NCI-H524 (cell line): ENCODE results near the gene FAM240A.
"Not testable (repeated sequence)": the region's sequence is repeated elsewhere in the genome, so short reads cannot be mapped to it uniquely, and the experiment has no call there.

Source experiments
- DNase-seq, 2 experiments: peaks; one replicate each; lab custom pipeline; 2025; lab: John Stamatoyannopoulos, UW

The FAM240A gene

DNA sequence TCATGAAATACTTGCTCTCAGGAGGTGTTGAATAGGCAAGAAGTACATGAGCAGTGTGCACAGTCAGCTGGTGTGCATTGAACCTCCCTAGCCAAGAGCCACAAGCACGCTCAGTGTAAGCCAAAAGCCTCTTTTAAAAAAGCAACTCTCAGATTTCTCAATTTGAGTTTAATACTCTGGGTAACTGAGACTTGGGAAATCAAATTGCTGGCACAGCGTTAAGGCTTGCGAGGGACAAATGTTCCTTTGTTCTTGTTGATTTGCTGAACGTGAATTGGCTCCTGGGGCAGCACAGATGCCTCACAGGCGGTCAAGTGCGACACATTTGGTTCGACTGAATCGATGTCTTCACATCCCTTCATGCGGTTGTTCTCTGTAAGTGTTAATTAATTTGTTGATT lies at the start of gene FAM240A:
Gene FAM240A, plus strand, starts transcription at position 202 of the 400 bp plus-strand sequence. Its CDS starts 159 bp downstream, at position 361.
- no peak for DNase-seq

DNA sequence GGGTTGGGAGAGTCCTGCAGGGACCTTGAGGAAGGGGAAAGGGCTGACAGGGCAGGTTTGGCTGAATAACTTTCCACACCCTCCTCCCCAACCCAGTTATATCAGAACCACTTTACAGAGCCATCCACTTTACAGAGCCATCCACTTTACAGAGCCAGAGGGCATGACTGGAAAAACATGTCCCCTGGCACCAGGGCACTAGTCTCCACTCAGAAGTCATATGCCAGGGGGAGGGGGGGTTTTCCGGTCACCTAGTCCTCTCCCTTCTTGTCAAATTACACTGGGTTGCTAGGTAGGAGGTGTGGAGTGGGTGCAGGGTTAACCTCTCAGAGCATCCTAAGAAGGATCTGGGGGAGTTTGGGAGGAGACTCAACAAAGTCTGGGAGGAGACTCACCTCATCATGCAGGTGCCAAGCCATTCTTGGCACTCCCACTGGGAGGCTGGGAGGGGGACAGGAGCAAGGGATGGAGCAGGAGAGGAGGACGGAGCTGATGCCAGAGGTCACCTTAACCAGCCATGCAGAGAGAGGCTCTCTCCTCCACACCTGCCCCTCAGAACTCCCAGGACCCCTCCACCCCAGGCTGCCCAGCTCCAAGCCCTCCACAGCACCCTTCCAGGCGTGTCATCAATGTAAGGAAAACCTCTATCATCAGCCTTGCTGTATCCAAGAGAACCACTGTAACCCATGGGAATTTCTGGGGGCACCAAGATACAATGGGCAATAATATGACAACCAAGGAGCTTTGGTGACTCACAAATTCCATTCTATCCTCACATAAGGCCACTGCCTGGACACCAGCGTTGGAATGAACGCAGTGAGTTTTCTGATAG lies 47.9 kb upstream of the FAM240A start:
- DNase-seq, result no peak

DNA sequence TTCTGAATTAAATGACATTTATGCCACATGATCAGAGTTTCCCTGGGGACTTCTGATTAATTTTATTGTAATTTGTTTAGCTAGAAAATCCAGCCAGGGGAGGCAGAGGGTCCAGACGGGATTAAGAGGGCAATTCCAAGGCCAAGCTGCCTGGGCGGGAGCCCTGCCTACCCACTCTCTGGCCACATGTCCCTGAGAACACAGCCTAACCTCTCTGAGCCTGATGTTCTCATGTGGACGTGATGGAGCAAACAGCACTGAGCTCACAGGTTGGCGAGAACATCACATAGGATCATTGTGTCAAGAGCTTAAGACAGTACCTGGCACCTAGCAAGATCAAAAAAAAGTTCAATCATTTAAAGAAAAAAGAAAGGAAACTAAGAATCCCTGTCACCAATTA lies 47.2 kb upstream of the FAM240A start:
- no peak for DNase-seq

DNA sequence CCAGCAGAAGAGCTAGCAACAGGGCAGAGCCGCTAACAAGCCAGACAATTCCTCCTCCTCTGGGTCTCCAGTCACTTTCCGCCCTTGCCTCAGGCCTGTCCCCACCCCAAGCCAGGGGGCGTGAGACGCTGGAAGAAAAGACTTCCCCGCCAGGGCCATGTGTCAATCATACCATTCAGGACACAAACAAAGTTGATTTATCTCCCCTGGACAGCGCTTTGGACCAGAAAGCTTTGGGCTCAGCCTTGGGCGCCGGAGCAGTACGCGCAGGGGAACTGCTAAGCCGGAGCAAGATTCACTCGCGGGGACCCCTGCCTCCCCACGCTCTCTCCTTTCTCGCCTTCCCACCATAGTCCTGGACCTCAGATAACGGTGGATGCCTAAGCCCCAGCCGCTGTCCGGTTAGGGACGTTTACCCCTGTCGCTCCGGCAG lies 46.7 kb upstream of the FAM240A start:
- peak in 1 of 2 experiments; percentile 2 for DNase-seq

DNA sequence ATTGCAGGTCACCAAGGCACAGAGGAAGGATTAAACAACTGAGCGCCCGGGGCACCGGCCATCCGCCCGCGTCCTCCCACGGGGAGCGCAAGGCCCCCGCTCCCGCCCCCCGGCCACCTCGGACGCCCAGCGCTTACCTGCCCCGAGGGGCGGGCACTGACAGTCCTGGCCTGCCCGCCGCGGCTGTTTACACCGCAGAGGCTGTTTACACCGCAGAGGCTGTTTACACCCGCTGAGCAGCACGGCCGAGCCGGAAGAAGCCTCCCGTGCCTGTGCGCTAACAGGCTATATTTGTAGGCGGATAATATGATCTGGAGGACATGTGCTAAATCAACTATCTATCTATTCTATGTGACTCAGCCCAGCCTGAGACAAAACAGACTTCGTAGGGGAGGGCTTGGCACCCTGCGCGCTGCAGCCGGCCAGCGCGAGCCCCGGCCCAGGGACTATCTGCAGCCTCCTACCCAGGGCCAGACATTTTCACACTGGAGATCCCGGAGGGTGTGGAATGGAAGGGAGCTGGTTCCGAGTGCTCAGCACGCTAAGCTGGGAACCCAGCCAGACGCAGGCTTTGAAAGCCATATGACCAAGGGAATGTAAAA lies 46.2 kb upstream of the FAM240A start, which contains the start of gene LRRC2:
Gene LRRC2, minus strand, starts transcription at position 263 of the 602 bp plus-strand sequence. CDS start 14,711 bp downstream, outside the sequence.
- DNase-seq, result peak in 1 of 2 experiments; percentile 39

DNA sequence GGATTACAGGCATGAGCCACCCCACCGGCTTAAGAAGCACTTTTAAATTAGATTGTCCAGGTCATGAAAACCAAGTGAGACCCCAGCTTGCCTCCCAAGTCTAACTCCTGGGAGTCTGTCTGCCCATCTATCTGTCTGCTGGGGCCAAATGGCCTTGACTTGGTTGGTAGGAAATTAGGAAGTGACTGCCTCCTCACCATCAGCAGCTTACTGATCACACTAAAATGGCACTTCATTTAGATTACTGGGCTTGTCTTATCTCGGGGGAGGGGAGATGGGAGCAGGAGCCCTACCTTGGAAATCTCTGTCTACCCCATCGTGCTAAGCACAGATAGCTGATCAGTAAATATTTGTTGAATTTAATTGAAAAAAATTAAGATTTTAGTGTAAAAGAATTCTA lies 40.6 kb upstream of the FAM240A start:
- DNase-seq, result no peak

DNA sequence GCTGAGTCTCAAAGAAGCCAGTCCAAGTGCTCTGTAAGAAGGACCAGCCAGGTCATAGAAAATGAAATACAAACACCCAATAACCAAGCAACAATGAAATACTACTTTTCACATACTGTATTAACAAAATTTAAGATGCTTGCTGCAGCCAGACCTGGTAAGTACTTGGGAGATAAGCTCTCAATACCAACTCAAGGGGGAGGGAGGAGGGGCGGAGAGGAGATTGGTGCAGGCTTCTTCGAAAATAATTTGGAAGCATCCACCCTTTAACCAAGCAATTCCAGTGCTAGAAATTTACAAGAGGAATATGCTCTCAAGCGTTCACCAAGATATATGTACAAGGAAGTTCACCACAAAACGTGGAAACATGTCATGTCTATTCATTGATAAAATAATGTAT lies 38.6 kb upstream of the FAM240A start:
- peak; percentile 27 to 49 for DNase-seq

DNA sequence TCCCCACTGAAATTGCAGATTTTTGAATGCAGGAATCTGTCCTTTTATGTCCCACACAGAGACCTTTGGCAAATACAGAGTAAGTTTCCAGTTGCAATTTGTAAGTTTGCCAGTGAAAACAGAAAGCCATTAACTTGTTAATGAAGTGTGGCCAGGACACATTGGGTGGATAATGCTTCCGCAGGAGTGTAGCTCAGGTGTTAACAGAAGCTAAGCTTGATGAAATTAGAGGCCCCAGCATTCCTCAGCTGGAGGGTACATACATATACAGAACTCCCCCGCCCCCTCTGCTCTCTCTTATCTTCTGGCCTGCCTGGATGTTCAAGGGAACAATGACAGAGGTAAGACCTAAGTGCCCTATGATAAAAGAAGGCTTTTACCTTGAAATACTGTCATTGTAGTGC lies 38.1 kb upstream of the FAM240A start:
- DNase-seq, result no peak

DNA sequence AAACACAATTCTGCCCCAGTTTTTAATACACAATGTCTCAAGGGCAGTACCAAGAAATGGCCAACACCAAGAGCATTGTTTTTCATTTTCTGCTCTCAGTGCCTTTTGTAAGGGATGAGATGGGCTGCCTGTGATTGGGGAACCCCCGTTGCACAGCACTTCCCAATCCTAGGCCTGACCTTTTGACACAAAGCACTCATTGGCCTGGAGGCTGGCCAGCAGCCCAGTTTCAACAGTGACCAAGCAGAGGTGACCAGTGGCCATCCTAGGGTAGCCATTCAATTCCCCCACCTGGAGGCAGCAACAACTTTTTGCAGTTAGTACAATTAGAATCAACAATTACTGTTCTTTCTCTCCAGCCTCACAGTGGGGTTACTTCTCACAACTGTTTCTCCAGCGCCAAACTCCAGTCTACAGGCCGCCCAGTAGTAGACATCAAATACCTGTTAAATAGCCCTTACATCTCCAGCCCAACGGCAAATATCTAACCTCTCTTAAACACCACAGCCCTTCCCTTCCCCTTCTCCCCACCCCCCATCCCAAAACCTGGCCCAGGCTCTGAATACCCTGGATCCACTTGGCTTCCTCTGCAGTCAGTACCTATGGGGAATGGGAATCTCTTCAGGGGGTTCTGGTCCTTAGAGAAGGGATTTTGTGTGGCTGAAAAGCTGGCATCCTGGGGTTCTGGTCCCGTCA lies 37.3 kb upstream of the FAM240A start:
- DNase-seq, result no peak

DNA sequence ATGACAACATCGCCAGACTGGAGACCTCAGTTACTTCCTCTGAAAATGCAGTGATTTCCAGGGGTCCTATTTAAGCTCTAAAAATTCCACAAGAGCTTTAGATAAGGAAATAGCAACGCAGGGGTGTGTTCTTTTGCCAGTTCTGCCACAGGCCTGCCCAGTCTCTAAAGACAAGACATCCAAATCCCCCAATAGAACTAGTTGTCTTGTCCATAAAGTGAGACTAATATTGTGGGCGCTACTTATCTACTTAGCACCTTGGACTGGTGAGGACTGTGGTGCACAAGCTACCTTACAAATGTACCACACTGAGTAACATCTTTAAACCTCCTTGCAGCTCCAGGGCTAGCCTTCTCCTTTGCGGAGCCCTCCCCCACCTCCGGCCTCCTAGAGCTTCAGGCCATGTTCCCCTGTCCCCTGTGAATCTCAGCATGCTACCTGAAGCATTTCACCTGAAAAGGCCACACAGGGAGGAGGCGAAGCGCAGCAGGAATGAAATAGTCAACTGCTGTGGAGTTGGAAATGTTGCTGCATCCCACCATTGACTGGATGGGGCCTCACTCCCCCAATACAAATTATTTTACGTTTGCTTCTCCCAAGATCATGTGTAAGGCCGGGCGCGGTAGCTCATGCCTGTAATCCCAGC lies 36.6 kb upstream of the FAM240A start:
- DNase-seq, result no peak

DNA sequence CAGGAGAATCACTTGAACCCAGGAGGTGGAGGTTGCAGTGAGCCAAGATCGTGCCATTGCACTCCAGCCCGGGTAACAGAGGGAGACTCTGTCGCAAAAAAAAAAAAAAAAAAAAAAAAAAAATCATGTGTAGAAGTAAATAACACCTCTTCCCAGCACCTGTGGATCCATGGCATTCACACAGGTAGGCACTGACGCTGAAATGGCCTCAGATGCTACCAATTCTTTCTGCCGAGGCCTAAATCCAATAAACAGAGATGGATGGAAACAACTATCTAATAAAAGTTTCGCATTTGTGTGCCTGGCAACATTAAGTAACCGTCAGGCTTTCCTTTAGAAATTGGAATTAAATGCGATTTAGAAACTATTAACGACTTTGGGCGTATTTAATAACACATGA lies 35.9 kb upstream of the FAM240A start:
- DNase-seq, result no peak

DNA sequence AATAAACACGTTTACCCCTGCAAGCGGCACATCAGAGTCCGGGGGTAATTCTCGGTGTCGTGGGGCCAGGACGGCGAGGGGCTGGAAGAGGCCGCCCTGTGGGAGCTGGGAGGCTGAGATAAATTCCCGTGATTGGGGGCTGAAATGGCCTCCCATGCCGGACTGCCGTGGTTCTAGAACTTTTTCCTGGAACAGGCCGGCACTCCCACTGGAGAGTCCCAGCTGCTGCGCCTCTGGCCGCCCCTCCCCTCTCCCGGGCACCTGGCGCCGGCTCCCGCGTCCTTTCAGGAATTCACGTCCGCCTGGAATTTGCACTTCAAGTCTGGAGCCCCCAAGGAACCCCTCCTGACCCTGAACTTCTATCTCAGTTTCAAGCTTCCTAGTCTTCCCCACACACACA lies 35.4 kb upstream of the FAM240A start:
- DNase-seq, result no peak

DNA sequence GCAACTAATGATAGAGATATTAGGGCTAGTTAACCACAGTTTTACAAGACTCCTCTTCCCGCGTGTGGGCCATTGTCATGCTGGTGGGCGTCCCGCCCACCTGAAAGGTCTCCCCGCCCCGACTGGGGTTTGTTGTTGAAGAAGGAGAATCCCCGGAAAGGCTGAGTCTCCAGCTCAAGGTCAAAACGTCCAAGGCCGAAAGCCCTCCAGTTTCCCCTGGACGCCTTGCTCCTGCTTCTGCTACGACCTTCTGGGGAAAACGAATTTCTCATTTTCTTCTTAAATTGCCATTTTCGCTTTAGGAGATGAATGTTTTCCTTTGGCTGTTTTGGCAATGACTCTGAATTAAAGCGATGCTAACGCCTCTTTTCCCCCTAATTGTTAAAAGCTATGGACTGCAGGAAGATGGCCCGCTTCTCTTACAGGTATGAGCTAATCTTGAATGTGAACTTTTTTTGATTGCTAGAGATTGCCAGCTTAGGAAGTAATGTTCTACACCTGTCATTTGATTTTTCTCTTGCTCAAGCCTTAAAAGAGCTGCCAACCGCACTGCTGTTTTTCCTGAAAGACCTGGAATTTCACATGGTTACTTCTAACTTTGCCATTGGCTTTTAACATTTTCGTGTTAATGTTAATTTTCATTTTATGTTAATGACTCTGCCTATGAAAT lies 34.6 kb upstream of the FAM240A start:
- DNase-seq, result not testable (repeated sequence)

DNA sequence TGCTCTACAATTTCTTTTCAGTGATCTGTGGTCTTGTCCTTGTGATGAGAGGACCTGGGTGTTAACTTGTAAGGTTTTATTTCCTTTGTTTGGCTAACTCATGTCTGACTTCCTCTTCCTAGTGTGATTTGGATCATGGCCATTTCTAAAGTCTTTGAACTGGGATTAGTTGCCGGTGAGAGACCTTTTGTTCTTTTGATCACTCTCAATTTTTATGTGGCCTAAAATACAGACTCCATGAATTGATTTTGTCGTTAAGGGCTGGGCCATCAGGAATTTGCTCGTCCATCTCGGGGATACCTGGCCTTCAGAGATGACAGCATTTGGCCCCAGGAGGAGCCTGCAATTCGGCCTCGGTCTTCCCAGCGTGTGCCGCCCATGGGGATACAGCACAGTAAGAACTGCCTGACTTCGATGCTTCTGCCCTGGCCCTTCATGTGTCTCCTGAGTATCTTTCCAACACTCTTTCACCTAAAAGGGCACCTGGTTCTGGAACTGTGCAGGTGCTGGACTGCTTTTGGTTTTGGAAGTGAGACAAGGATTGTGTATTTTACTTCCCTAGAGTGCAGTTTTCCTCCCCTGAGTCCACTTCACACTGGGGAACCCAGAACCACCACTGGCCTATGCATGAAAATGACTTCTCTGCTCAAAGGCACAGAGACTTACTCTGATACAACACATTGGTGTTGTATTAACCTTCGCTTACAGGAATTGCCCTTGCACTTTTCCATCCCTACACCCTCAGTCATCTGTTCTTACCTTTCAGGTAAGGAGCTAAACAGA lies 33.2 kb upstream of the FAM240A start:
- DNase-seq, result no peak

DNA sequence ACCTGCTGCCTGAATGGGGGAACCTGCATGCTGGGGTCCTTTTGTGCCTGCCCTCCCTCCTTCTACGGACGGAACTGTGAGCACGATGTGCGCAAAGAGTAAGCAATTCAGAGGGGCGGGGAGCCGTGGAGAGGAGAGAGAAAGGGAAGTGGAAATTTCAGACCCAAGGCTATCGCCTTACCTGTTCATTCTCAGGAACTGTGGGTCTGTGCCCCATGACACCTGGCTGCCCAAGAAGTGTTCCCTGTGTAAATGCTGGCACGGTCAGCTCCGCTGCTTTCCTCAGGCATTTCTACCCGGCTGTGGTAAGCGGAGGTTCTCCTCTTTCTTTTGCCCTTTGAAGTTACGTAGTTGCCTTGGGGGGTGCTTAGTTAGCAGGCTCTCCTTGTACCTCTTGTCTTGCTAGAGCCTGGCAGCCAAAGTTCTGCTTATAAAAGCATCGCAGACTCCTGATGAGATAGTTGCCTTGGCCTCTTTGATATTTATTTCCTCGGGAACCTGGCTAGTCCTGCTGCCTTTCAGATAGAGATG lies 32.5 kb upstream of the FAM240A start:
- DNase-seq, result no peak

DNA sequence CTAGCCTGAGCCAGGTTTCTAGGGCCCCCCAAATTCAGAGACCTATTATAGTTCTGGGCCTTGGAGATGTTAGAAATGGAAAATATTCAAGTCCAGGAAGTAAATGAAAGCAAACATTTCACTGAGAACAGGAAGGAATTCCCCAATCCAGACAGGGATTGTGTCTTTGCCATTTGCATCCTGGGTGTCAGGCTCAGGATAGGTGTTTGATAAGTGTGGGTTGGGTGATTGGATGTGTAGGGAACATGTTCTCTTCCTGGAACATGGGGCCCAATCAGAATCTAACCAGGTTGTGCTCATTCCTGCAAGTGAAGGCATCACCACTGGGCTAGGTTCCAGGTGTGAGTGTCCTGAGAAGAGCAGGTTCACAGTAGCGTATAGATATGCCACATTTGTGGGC lies 31.6 kb upstream of the FAM240A start:
- DNase-seq, result no peak

DNA sequence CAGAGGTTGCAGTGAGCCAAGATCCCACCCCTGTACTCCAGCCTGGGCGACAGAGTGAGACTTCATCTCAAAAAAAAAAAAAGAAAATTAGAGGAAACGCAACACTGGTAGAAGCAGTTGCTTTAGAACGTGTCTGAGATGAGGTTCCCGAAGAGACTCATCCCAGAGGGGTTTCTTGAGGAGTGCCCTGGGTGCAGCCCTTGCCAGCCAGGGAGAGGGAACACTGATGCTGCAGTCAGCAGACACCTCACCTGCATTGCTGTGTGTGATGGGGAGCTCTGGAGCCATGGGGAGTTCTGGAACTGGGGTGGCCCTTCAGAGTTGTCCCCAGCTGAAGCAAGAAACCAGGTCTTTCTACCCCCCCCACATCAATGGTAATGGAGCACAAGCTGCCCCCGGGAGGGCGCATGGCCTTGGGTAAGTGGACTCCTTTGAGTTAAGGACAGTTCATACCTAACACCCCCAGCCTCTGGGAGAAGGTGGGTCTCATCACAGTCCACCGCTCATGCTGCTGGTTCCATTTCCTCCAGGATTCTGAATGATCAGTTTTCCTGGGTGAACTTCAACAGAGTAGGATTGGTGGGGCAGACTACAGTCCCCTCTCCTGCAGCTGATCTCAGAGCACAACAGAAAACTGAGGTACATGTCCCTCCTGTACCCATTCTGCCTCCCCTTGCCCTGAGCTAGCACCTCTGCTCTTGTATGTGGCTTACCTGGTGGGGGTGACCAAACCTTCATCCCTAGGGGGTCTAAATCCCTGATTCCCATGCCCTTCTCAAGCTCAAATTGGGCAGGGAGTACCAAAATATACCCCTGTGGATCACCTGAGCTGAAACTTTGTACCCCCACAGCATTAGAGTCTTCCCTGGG lies 27.5 kb upstream of the FAM240A start:
- DNase-seq, result no peak

DNA sequence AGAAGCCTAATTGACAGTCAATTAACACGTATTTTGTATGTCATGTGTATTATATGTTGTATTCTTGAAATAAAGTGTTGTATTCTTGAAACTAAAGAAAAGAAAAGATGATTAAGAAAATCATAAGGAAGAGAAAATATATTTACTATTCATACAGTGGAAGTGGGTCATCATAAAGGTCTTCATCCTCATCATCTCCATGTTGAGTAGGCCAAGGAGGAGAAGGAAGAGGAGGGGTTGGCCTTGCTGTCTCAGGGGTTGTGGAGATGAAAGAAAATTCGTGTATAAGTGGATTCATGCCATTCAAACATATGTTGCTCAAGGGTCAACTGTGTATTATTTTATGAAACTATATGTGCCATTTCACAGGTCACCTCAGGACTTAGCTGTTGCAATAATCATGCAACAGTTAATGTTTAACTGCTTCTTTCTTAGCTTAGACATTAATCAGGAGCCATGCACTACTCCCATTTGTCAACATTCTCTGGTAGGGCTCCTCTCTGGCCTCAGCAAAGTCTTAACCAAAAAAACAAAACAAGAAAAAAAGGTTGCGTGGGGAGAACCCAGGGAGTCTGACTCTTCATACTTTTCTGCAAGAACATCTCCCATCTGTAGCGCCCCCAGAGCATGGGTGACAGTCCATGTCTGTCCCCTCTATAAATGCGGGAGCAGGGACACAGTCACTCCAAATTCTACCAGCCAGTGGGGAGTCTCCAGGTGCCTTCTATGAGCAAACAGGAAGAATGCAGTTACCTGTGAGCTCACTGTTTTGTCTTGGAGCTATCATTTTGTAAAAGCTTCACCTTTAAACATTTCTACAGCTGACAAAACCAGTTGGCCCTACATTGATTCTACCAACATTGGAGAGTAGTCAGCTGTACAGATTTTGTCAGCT lies 26.3 kb upstream of the FAM240A start:
- DNase-seq, result no peak
